ENCODE data around the gene DEPP1.

The DEPP1 gene

GRCh38 chr10:44980309-44981171, 1.9 kb upstream of the DEPP1 start:
- in situ Hi-C loops (cut with HindIII; ENCODE audit: low sequenced_read_pairs), result no loop called here

- in situ Hi-C loops (cut with HindIII; ENCODE audit: low sequenced_read_pairs), result no loop called here
Measured at GRCh38 chr10:44979281-44980191, 927 bp upstream of the DEPP1 start.

- in situ Hi-C loops (cut with HindIII; ENCODE audit: low sequenced_read_pairs), result no loop called here
Measured at GRCh38 chr10:44978213-44978569, 418 bp downstream of the DEPP1 start.

GRCh38 chr10:44977287-44978212, 1.1 kb downstream of the DEPP1 start:
- in situ Hi-C loops (cut with HindIII; ENCODE audit: low sequenced_read_pairs), result no loop called here

- in situ Hi-C loops (cut with HindIII; ENCODE audit: low sequenced_read_pairs), result no loop called here
Measured at GRCh38 chr10:44976352-44977198, 2.0 kb downstream of the DEPP1 start.

- in situ Hi-C loops (cut with HindIII; ENCODE audit: low sequenced_read_pairs), result no loop called here
Measured at GRCh38 chr10:44975431-44976331, 2.9 kb downstream of the DEPP1 start.

- in situ Hi-C loops (cut with HindIII; ENCODE audit: low sequenced_read_pairs), result no loop called here
Measured at GRCh38 chr10:44974628-44975430, 3.8 kb downstream of the DEPP1 start.

- in situ Hi-C loops (cut with HindIII; ENCODE audit: low sequenced_read_pairs), result no loop called here
Measured at GRCh38 chr10:44974082-44974627, 4.5 kb downstream of the DEPP1 start.

- in situ Hi-C loops (cut with HindIII; ENCODE audit: low sequenced_read_pairs), result no loop called here
Measured at GRCh38 chr10:44973323-44974081, 5.1 kb downstream of the DEPP1 start.

GRCh38 chr10:44972874-44973306, 5.7 kb downstream of the DEPP1 start:
- in situ Hi-C loops (cut with HindIII; ENCODE audit: low sequenced_read_pairs), result no loop called here

GRCh38 chr10:44971935-44972757, 6.5 kb downstream of the DEPP1 start:
- in situ Hi-C loops (cut with HindIII; ENCODE audit: low sequenced_read_pairs), result no loop called here

GRCh38 chr10:44971434-44971833, 7.2 kb downstream of the DEPP1 start:
- in situ Hi-C loops (cut with HindIII; ENCODE audit: low sequenced_read_pairs), result no loop called here

GRCh38 chr10:44970812-44971395, 7.7 kb downstream of the DEPP1 start:
- in situ Hi-C loops (cut with HindIII; ENCODE audit: low sequenced_read_pairs), result no loop called here

GRCh38 chr10:44969854-44970253, 8.8 kb downstream of the DEPP1 start:
- in situ Hi-C loops (cut with HindIII; ENCODE audit: low sequenced_read_pairs), result no loop called here

GRCh38 chr10:44968500-44969400, 9.9 kb downstream of the DEPP1 start:
- in situ Hi-C loops (cut with HindIII; ENCODE audit: low sequenced_read_pairs), result no loop called here

All from DLD1 (cell line).